GM21515 (cell line): Measurements from ENCODE around the gene RGS13.
A peak's percentile ranks its signal among the peaks of the same experiment; 100 is the strongest.

Experiments used
- ATAC-seq: cut with Tn5 transposase; IDR thresholded peaks from one replicate; pipeline ENCODE4 v1.9.1; 2021; ENCODE audit not compliant: unreplicated experiment

RGS13 gene

GRCh38 chr1:192635939-192636338, at the start of gene RGS13:
TSS of gene RGS13 (plus strand) at chr1:192636147. CDS start at chr1:192644335, 8,188 bp downstream.
- no peak for ATAC-seq

DNA sequence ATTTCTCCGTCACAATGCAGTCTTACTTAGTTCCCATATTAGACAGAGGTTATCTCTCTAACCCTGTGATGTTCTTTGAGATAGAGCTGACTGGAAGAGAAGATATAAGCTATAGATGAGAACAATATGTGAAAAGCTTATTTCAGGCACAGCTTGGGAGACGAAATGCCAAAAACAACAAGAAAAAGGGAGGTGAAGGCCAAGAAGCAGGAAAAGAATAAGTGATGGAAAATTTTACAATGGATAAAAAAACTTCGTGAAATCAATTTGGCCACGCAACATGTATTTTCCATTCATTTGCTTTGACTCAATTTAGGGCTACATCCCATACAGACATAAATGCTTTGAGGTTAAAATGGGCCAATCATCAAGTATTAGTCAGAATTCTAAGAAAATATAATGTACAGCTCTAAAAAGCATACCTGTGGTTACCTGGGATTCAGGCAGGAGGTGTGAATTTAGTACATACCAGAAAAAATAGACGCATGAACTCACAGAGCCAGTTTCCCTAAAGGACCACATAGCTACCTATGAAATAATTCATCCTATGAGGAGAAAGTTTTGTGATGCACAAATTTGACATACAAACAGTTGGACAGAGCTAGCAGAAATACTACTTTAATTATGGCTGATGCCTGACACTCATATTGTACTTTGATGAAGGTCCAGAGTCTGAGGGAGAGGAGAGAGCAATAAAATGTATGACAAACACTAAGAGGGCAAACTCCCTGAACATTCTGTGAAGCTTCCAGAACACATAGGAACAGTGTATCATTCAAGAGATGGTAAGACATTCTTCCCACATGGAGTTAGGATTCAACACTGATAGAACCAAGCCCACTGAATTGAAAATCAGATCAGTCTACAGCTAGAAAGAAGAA, 48.3 kb upstream of the RGS13 start:
- no peak for ATAC-seq

GRCh38 chr1:192588546-192588945, 47.4 kb upstream of the RGS13 start:
- no peak for ATAC-seq

GRCh38 chr1:192589813-192590212, 46.1 kb upstream of the RGS13 start:
- no peak for ATAC-seq

DNA sequence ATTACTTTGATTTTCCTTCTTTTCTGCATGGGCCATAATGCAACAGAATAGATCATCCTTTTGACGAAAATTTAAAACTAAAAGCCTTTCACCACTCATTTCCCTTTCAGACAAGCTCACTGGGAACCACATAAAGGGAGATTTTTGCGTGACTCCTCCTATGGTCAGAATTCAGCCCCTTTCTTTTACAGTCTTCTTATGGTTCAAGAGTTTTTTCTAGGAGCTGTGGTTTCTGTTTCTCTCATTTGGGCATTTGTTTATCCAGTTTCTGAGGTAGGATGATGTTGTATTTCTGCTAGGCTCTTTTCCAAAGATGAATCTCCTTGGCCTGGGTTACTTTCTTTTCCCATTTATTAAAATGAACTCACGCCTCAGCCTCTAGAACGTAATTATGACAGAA, 43.4 kb upstream of the RGS13 start:
- ATAC-seq, result no peak

DNA sequence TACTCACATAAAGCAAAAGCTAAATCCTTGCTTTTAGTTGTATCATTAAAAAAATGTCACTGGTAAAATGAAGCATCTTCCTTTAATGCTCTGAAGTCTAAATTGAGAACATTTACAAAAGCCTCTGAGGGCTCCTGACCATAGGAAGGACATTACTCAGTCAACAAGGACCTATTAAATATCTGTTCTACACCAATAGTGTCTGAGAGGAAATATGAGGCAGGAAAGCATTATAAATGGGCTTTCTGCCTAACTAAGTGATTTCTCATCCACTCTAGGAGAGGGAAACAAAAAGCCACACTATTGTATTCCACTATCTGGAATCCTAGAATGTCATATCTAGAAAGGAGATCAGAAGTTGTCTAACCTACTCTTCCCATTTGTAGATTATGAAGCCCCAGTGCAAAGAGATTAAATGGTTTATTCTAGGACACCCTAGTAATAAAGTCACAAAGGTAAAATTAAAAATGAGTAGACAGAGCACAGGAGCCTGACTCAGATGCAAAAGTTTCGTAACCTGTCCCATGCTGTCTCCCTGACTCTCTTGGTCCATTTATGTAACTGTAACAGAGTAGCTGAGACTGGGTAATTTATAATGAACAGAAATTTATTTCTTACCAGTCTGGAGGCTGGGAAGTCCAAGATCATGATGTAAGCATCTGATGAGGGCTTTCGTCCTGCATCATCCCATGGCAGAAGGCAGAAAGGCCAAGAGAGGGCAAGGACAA, 42.8 kb upstream of the RGS13 start:
- no peak for ATAC-seq

DNA sequence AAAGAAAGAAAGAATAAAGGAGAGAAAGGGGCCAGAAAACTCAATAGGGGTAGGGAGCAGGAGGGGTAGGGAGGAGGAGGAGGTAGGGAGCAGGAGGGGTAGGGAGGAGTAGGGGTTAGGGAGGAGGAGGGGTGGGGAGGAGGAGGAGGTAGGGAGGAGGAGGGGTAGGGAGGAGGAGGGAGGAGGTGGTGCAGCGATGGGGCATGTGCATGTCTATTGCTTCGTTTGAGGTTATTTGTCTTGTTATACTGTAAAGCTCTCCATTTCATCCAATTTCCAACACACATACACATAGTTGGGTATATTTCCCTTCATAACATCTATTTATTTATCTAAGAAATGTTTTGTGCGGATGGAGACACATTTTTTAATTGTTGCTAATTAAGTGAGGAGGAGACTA, 40.6 kb upstream of the RGS13 start:
- no peak for ATAC-seq

GRCh38 chr1:192598589-192598988, 37.4 kb upstream of the RGS13 start:
- ATAC-seq, result no peak

DNA sequence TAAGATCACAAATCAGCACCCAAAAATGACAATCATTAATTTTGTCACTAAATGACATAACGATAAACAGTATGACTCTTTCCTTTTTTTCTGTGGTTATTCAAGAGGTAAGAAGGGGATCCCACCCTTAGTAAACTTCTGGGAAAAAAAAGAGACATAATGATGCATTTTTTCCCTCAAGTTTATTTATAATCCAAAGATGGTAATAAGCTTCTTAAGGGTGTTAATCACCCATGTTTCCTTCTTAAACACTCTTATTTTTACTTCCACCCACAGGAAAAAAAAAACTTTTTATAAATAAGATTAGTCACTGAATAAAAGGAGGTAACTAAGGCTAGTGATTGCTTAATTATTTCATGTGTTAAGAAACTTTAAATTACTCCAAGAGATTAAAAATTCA, 35.7 kb upstream of the RGS13 start:
- no peak for ATAC-seq

GRCh38 chr1:192601143-192601542, 34.8 kb upstream of the RGS13 start:
- ATAC-seq, result no peak

DNA sequence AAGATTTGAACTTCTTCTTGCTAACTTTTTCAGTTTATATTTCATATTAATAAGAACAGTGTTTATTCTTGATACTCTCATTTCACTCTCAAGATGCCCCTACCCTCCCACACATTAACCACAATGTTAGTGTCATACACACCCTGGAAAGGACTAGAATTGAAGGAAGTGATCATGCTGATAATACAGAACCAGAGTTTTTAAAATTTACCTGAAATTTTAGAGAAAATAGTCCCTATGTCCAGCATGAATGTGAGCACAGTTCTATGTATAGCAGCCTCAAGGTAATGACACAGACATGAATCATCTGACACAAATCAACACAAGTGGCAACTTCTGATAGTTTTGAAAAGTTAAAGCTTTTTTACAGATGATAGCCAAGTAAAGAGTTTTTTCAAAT, 34.4 kb upstream of the RGS13 start:
- ATAC-seq, result no peak

GRCh38 chr1:192602757-192603156, 33.2 kb upstream of the RGS13 start:
- ATAC-seq, result no peak

DNA sequence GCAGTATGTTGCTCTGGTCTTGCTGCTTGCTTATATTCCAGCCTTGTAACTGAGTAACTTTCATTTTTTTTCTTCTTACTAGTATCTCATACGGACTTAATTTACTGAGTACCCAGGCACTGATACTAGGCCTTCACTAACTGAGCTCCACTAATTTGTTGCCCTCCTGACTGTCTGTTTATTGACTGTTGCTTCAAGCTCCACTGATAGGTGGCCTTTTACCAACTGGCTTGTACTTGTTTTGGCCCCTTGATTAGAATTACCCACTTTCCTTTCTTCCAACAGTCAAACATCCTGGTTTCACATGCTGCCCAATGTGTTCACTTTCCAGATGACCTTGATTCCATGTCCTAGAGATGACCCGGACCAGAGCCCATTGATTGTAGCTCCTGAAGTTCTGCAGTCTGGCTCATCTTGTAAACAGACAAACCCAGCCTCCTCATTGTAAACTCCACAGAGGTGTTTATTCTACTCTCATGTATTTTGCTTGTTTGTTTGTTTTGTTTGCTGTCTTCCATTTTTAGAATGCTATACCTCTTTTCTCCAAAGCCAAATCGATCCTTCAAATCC, 32.6 kb upstream of the RGS13 start:
- ATAC-seq, result no peak

- ATAC-seq, result no peak
Measured at GRCh38 chr1:192604979-192605620, 30.8 kb upstream of the RGS13 start.

- no peak for ATAC-seq
Measured at GRCh38 chr1:192608671-192609070, 27.3 kb upstream of the RGS13 start.

DNA sequence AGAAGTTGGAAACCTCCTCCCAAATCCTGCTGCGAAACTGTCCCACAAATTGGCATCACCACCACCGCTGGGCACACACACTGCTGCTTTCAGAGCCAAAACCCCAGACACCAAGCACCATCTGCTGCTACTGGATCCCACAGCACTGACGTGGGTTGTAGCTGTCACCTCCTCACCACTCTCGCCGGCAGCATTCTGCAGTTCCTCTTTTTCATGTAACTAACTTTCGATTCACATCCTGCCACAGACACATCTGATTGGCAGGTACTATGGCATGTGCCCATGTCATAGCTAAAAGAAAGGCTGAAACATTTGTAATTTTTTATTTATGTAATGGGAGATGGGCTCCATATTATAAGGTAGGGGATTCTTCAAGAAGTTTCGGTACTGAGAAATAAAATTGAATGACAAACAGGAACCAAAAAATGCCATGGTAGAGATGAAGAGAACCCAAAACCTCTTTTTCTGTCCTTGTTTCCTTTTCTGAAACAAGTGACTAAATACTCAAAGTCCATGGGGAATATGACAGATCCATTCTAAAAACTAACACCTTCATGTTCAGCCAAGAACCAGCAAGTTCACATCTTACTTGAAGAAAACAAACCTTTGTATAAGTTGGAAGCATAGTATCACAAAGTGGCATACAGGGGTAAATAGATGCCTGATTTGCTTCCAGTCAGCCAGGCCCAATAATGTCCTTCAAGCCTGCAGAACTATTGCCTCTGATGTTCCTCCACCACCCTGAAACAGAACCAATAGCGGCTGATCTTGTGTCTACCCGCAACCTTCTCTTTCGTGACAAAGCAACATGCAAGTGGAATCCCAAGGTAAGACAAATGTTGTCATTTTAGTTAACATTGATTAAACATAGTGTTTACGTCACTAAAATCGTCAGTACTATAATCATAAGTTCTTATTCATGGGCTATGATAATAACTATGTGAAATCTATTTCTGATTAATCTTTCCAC, 26.6 kb upstream of the RGS13 start:
- peak; percentile 100 for ATAC-seq

GRCh38 chr1:192610112-192610889, 25.6 kb upstream of the RGS13 start:
- no peak for ATAC-seq

DNA sequence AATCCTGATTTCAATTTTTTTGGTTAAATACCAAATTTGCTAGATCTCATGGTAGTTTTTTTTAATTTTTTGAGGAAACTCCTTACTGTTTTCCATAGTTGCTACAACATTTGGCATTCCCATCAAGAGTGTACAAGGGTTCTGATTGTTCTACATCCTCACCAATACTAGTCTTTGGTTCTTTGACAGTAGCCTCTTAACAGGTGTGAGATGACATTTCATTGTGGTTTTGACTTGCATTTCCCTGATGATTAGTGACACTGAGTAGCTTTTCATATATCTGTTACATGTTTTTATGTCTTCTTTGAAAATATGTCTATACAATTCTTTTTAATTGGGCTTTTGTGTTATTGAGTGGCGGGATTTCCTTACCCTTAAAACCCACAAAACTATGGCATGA, 20.9 kb upstream of the RGS13 start:
- ATAC-seq, result no peak

- no peak for ATAC-seq
Measured at GRCh38 chr1:192620071-192620635, 15.8 kb upstream of the RGS13 start.
